BJ (cell line): Measurements from ENCODE around the gene CPED1. TPM values are rescaled to one million over a fixed set of nuclear protein-coding genes. Genes with fewer than 3 reads are reported as not detected.
"Not testable (repeated sequence)": the region's sequence is repeated elsewhere in the genome, so short reads cannot be mapped to it uniquely, and the experiment has no call there.

ENCODE experiments used
- CTCF ChIA-PET: fragments of 350-600 bp; formaldehyde crosslinking; extraction: SDS; loops from one replicate; lab custom pipeline; 2021; ENCODE audit warnings: antibody characterized with exemption, inconsistent platforms; lab: Yijun Ruan, JAX
- POLR2A ChIA-PET: fragments of 300-600 bp; sonication (Branson Sonifier 250); formaldehyde crosslinking; extraction: SDS; loops from one replicate; lab custom pipeline; 2021; ENCODE audit warnings: antibody characterized with exemption; lab: Charles Lee
- DNase-seq: peaks from one replicate; pipeline ENCODE4 v3.0.0-alpha.2; 2011; ENCODE audit warnings: low read depth
- H3K27me3 ChIP-seq: 2 replicates; pipeline ENCODE4 v1.6.0; 2011; ENCODE audit warnings: low read length; ENCODE audit not compliant: control insufficient read depth, insufficient read depth
- H3K36me3 ChIP-seq: 2 replicates; pipeline ENCODE4 v1.5.1; 2011; ENCODE audit warnings: low read length; ENCODE audit not compliant: control insufficient read depth, insufficient read depth
- H3K4me3 ChIP-seq: 2 replicates; pipeline ENCODE4 v1.5.1; 2011; ENCODE audit warnings: low read depth, mild to moderate bottlenecking, control low read depth, low read length
- polyA plus RNA-seq: library from polyadenylated mRNA; depleted of rRNA; stranded (reverse); fragments of >200 nt; gene quantifications from 2 replicates; pipeline ENCODE4 v1.2.3, GENCODE V29; 2011
- TF ChIP-seq, protein P1 (sequence below): IDR thresholded peaks from 2 replicates; pipeline ENCODE4 v1.5.1; 2011; ENCODE audit warnings: low read depth, mild to moderate bottlenecking, control low read depth, inconsistent platforms, low read length, moderate library complexity; ENCODE audit not compliant: insufficient read depth

CPED1 gene
- polyA plus RNA-seq, 1 experiment = 18.3 TPM

DNA sequence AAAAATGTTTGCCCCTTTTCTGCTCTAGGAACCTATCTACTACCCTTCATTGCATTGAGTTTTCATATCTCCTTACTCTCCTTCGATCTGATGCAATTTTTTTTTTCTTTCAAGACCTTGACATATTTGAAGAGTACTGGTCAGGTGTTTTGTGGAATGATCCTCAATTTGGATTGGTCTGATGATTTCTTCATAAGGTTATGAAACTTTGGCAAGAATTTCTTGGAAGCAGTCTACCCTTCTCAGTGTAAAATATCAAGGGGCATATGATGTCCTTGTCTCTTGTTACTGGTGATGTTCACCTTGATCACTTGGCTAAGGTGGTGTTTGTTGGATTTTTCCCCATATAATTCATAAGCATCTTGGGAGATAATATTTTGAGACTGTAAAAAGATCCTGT lies 64.7 kb downstream of the CPED1 start:
- no peak for DNase-seq
- ChIA-PET CTCF (no interaction called here), POLR2A (no interaction called here)
- H3K4me3 ChIP-seq = no peak overlapping the region
- H3K36me3 ChIP-seq = no peaks in the 10 kb centered on the region
- H3K27me3 ChIP-seq = no peaks in the 10 kb centered on the region
- TF ChIP-seq, protein P1, sequence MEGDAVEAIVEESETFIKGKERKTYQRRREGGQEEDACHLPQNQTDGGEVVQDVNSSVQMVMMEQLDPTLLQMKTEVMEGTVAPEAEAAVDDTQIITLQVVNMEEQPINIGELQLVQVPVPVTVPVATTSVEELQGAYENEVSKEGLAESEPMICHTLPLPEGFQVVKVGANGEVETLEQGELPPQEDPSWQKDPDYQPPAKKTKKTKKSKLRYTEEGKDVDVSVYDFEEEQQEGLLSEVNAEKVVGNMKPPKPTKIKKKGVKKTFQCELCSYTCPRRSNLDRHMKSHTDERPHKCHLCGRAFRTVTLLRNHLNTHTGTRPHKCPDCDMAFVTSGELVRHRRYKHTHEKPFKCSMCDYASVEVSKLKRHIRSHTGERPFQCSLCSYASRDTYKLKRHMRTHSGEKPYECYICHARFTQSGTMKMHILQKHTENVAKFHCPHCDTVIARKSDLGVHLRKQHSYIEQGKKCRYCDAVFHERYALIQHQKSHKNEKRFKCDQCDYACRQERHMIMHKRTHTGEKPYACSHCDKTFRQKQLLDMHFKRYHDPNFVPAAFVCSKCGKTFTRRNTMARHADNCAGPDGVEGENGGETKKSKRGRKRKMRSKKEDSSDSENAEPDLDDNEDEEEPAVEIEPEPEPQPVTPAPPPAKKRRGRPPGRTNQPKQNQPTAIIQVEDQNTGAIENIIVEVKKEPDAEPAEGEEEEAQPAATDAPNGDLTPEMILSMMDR = no peak

DNA sequence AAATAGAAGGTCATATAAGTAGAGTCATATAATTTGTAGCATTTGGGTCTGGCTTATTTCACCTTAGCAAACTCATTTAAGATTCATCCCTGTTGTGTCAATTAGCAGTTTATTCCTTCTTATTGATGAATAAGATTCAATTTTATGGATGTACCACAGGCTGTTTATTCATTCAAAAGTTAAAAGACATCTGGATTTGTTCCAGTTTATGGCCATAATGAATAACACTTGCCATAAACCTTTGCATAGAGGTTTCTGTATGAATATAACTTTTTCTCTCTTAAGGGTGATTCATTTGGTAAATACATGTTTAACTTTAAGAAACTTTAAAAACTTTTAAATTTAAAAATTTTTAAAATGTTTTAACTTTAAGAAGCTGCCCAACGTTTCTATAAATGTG lies 66.4 kb downstream of the CPED1 start:
- CTCF ChIA-PET = no interaction called here
- H3K4me3 ChIP-seq = no peak overlapping the region
- H3K36me3 ChIP-seq = no peaks in the 10 kb centered on the region
- H3K27me3 ChIP-seq = no peaks in the 10 kb centered on the region
- TF ChIP-seq, protein P1 = no peak
- DNase-seq = no peak
- POLR2A ChIA-PET = no interaction called here

DNA sequence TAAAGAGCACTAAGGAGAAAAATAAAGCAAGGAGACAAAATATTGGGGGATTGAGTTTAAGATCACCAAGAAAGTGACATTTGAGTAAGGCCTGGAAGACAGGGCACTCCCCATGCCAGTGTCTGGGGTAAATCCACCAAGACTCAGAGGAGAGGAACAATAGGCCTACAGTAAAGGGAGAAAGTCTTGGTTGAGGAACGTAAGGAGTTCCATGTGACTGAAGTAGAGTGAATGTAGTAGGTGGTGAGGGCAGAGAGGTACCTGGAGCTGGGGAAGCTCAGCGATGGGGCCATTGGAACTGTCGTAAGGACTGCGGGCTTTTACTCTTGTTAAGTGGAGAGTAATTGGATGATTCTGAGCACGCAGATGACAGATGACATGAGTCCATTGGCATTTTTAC lies 69.4 kb downstream of the CPED1 start:
- POLR2A ChIA-PET = no interaction called here
- TF ChIP-seq, protein P1 = no peak

DNA sequence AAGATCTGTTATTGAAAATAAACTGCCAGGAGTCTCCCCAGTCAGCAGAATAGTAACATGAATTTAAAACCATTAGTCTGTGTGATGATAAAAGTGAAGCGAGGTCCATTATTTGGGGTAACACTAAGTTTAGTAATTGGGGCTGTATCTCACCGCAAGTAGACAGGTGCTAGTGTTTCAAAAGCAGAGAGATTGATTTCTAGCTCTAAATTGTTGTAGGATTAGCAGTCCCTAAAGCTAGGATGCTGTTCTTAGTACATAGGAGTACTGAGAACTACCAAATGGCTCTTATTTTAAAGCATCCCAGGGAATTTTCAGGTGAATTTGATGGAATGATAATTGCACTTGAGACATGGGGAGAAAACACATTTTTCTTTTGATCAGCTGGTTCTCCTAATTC lies 70.5 kb downstream of the CPED1 start:
- POLR2A ChIA-PET = no interaction called here

More for the DNA sequence above, 69.4 kb downstream of the CPED1 start:
- CTCF ChIA-PET = interaction anchor here (0.9 to 1.8 kb wide), 2 partner anchors 8 to 23 kb away, joined by 3 to 6 read pairs; no protein-coding TSS in a partner anchor
- no peak overlapping the region for H3K4me3 ChIP-seq
- DNase-seq = no peak
- H3K36me3 ChIP-seq = no peaks in the 10 kb centered on the region
- no peaks in the 10 kb centered on the region for H3K27me3 ChIP-seq

DNA sequence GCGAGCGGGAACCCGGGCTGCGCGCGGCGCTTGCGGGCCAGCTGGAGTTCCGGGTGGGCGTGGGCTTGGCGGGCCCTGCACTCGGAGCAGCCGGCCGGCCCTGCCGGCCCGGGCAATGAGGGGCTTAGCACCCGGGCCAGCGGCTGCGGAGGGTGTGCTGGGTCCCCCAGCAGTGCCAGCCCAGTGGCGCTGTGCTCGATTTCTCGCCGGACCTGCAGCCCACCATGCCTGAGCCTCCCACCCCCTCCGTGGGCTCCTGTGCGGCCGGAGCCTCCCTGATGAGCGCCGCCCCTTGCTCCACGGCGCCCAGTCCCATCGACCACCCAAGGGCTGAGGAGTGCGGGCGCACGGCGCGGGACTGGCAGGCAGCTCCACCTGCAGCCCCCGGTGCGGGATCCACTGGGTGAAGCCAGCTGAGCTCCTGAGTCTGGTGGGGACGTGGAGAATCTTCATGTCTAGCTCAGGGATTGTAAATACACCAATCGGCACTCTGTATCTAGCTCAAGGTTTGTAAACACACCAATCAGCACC lies 71.5 kb downstream of the CPED1 start:
- DNase-seq, H3K27me3 ChIP-seq, H3K4me3 ChIP-seq, POLR2A ChIA-PET, H3K36me3 ChIP-seq: not testable (repeated sequence)
- CTCF ChIA-PET = interaction anchor here (1.6 kb wide), 1 partner anchor 73 kb away, joined by 4 read pairs; no protein-coding TSS in a partner anchor

More for the DNA sequence above, 70.5 kb downstream of the CPED1 start:
- CTCF ChIA-PET = interaction anchor here (1.8 kb wide), 1 partner anchor 22 kb away, joined by 6 read pairs; no protein-coding TSS in a partner anchor
- H3K27me3 ChIP-seq = no peaks in the 10 kb centered on the region
- DNase-seq = no peak
- no peak overlapping the region for H3K4me3 ChIP-seq
- H3K36me3 ChIP-seq = no peaks in the 10 kb centered on the region
- TF ChIP-seq, protein P1 = no peak
